Progenitor cell of endocrine pancreas (in vitro differentiated cells): ENCODE results near the gene PRDM11. TPM values are rescaled to one million over a fixed set of nuclear protein-coding genes. Genes with fewer than 3 reads are reported as not detected.
A peak's percentile ranks its signal among the peaks of the same experiment; 100 is the strongest.

Source experiments
- DNase-seq: peaks from one replicate; pipeline ENCODE4 v3.0.0; 2021; ENCODE audit warnings: low spot score; ENCODE audit not compliant: unreplicated experiment
- H3K27ac Mint-ChIP-seq: 2 replicates; pipeline ENCODE4 v1.8.0; 2021; ENCODE audit warnings: mild to moderate bottlenecking, moderate library complexity, mixed read lengths
- H3K27me3 Mint-ChIP-seq: 2 replicates; pipeline ENCODE4 v1.8.0; 2021; ENCODE audit warnings: mixed read lengths
- H3K36me3 Mint-ChIP-seq: 2 replicates; pipeline ENCODE4 v1.8.0; 2022; ENCODE audit warnings: mixed read lengths; ENCODE audit not compliant: insufficient read depth
- H3K4me1 Mint-ChIP-seq: 2 replicates; pipeline ENCODE4 v1.8.0; 2021; ENCODE audit warnings: low read depth, mixed read lengths
- H3K4me3 Mint-ChIP-seq: 2 replicates; pipeline ENCODE4 v1.8.0; 2021; ENCODE audit warnings: low read depth, mild to moderate bottlenecking, moderate library complexity, mixed read lengths
- H3K9me3 Mint-ChIP-seq: 2 replicates; pipeline ENCODE4 v1.8.0; 2021; ENCODE audit warnings: low read depth, mixed read lengths
- total RNA-seq: library from RNA; stranded (reverse); gene quantifications from 2 replicates; pipeline ENCODE4 v1.2.1, GENCODE V29; 2021
- TF ChIP-seq, protein P1 (sequence below): fragments of 200-600 bp; sonication (generic); IDR thresholded peaks from one replicate; pipeline ENCODE4 v1.5.0; 2021; ENCODE audit warnings: antibody characterized with exemption, mild to moderate bottlenecking; ENCODE audit not compliant: unreplicated experiment

The PRDM11 gene
- total RNA-seq, 1 donor from 2014 or later = 27.1 TPM

GRCh38 chr11:45159781-45160365, 13.4 kb downstream of the PRDM11 start:
- peak overlapping the region; percentile 31 for H3K4me3 Mint-ChIP-seq
- H3K4me1 Mint-ChIP-seq = peaks cover 14% of the 10 kb centered on the region

GRCh38 chr11:45161252-45162063, 15.0 kb downstream of the PRDM11 start:
- H3K27me3 Mint-ChIP-seq = no peaks in the 10 kb centered on the region
- H3K27ac Mint-ChIP-seq = no peak overlapping the region
- no peak for DNase-seq

More at GRCh38 chr11:45159781-45160365, 13.4 kb downstream of the PRDM11 start:
- Mint-ChIP-seq H3K27me3 (no peaks in the 10 kb centered on the region), H3K27ac (peak overlapping the region; percentile 16), H3K36me3 (no peaks in the 10 kb centered on the region), H3K9me3 (no peaks in the 10 kb centered on the region)
- DNase-seq = no peak
- TF ChIP-seq, protein P1, sequence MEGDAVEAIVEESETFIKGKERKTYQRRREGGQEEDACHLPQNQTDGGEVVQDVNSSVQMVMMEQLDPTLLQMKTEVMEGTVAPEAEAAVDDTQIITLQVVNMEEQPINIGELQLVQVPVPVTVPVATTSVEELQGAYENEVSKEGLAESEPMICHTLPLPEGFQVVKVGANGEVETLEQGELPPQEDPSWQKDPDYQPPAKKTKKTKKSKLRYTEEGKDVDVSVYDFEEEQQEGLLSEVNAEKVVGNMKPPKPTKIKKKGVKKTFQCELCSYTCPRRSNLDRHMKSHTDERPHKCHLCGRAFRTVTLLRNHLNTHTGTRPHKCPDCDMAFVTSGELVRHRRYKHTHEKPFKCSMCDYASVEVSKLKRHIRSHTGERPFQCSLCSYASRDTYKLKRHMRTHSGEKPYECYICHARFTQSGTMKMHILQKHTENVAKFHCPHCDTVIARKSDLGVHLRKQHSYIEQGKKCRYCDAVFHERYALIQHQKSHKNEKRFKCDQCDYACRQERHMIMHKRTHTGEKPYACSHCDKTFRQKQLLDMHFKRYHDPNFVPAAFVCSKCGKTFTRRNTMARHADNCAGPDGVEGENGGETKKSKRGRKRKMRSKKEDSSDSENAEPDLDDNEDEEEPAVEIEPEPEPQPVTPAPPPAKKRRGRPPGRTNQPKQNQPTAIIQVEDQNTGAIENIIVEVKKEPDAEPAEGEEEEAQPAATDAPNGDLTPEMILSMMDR = no peak

GRCh38 chr11:45162064-45162375, 15.6 kb downstream of the PRDM11 start:
- H3K4me1 Mint-ChIP-seq = peaks cover 10% of the 10 kb centered on the region
- TF ChIP-seq, protein P1 = no peak
- H3K9me3 Mint-ChIP-seq = no peaks in the 10 kb centered on the region
- no peak for DNase-seq
- H3K4me3 Mint-ChIP-seq = no peak overlapping the region
- H3K27ac Mint-ChIP-seq = no peak overlapping the region
- no peaks in the 10 kb centered on the region for H3K27me3 Mint-ChIP-seq
- no peaks in the 10 kb centered on the region for H3K36me3 Mint-ChIP-seq

More at GRCh38 chr11:45161252-45162063, 15.0 kb downstream of the PRDM11 start:
- Mint-ChIP-seq H3K4me1 (peaks cover 14% of the 10 kb centered on the region), H3K4me3 (no peak overlapping the region), H3K36me3 (no peaks in the 10 kb centered on the region), H3K9me3 (no peaks in the 10 kb centered on the region)
- TF ChIP-seq, protein P1 = no peak

GRCh38 chr11:45162916-45163879, 16.8 kb downstream of the PRDM11 start:
- no peak overlapping the region for H3K4me3 Mint-ChIP-seq

More at GRCh38 chr11:45162916-45163879, 16.8 kb downstream of the PRDM11 start:
- no peak for DNase-seq
- Mint-ChIP-seq H3K36me3 (no peaks in the 10 kb centered on the region), H3K27me3 (no peaks in the 10 kb centered on the region), H3K4me1 (peaks cover 4% of the 10 kb centered on the region), H3K27ac (no peak overlapping the region), H3K9me3 (no peaks in the 10 kb centered on the region)
- TF ChIP-seq, protein P1 = no peak
